Suprapubic skin (tissue), 3 donors: ENCODE results near the gene EPOP.
A peak's percentile ranks its signal among the peaks of the same experiment; 100 is the strongest.

Experiments used
- CTCF ChIP-seq, 2 donors: fragments of 200-600 bp in 1 of 2; fragments of 450-650 bp in 1 of 2; sonication (generic) in 1 of 2; IDR thresholded peaks; one replicate each; pipeline ENCODE4 v1.5.1; 2016 to 2019; ENCODE audit warnings: antibody characterized with exemption in 2 of 2, mild to moderate bottlenecking in 1 of 2, moderate library complexity in 1 of 2
- EP300 ChIP-seq: sonication (generic); formaldehyde crosslinking; IDR thresholded peaks from one replicate; pipeline ENCODE4 v1.6.1; 2017; ENCODE audit warnings: antibody characterized with exemption

GRCh38 chr17:38663125-38663751 lies 11.5 kb downstream of the EPOP start:
- TF ChIP-seq CTCF (IDR thresholded peaks at IDR 0.05) (peak; percentile 20 to 45), EP300 (no peak)
